ENCODE data around the gene CPNE8. TPM values are rescaled to one million over a fixed set of nuclear protein-coding genes. Genes with fewer than 3 reads are reported as not detected.

The CPNE8 gene
- total RNA-seq, 2 donors from 2014 or later = 8.7 to 18.0 TPM

DNA sequence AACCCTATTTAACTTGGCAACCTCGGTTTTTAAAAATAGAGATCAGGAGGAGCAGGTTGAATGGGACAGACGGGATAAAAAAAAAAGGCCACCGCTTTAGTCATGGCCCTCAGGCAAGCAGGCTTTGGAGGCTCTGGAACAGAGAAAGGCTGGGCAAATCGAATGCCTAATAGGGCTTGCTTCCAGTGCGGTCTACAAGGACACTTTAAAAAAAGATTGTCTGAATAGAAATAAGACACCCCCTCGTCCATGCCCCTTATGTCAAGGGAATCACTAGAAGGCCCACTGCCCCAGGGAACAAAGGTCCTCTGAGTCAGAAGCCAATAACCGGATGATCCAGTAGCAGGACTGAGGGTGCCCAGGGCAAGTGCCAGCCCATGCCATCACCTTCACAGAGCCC is 265.8 kb downstream of the CPNE8 start:
- Mint-ChIP-seq H3K27ac (no peak overlapping the region), H3K4me1 (peaks cover 25% of the 10 kb centered on the region), H3K9me3 (peaks cover 16% of the 10 kb centered on the region), H3K4me3 (no peak overlapping the region), H3K27me3 (ENCODE audit: insufficient read depth) (no peaks in the 10 kb centered on the region), H3K36me3 (ENCODE audit: low read depth) (peaks cover 3% of the 10 kb centered on the region)
- TF ChIP-seq, protein P1, sequence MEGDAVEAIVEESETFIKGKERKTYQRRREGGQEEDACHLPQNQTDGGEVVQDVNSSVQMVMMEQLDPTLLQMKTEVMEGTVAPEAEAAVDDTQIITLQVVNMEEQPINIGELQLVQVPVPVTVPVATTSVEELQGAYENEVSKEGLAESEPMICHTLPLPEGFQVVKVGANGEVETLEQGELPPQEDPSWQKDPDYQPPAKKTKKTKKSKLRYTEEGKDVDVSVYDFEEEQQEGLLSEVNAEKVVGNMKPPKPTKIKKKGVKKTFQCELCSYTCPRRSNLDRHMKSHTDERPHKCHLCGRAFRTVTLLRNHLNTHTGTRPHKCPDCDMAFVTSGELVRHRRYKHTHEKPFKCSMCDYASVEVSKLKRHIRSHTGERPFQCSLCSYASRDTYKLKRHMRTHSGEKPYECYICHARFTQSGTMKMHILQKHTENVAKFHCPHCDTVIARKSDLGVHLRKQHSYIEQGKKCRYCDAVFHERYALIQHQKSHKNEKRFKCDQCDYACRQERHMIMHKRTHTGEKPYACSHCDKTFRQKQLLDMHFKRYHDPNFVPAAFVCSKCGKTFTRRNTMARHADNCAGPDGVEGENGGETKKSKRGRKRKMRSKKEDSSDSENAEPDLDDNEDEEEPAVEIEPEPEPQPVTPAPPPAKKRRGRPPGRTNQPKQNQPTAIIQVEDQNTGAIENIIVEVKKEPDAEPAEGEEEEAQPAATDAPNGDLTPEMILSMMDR (conservative IDR thresholded peaks at IDR 0.05) = no peak
- 94% methylated on average over 7 of the region's 7 CpGs; no CpG with 5 or more reads in 1 of the 2 experiments for WGBS, 2 experiments (ENCODE audit: insufficient coverage in 1 of 2, insufficient read length in 1 of 2)
- Histone ChIP-seq H3K27me3 (ENCODE audit: control insufficient read depth, insufficient read depth, low read length, poor library complexity, severe bottlenecking) (no peaks in the 10 kb centered on the region), H3K4me1 (ENCODE audit: control insufficient read depth, insufficient read depth, low read length) (peaks cover 5% of the 10 kb centered on the region), H3K9ac (ENCODE audit: extremely low read depth, low read length, poor library complexity, severe bottlenecking) (no peak overlapping the region), H3K36me3 (ENCODE audit: control insufficient read depth, insufficient read depth, low read length) (no peaks in the 10 kb centered on the region), H3K9me3 (ENCODE audit: control insufficient read depth, low read length) (no peaks in the 10 kb centered on the region), H3K27ac (ENCODE audit: low read depth, low read length) (no peak overlapping the region), H3K4me3 (ENCODE audit: low read length) (no peak overlapping the region)
- DNase-seq = no peak

DNA sequence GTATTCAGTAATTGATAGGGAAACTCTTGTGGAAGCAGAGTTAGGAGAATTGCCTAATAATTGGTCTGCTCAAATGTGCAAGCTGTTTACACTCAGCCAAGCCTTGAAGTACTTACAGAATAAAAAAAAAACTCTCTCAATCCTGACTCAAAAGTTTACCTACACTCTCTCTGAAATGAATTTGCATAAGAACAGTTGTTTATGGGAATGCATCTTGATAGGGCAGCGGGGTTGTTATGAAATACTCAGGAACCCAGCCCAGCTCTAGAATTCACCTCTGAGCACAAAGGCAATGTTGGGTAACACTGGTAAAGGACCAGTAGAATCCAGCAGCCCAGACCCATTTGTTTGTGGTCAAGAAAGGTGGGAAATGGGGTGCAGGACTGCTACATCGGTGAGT is 267.0 kb downstream of the CPNE8 start:
- H3K9ac ChIP-seq (ENCODE audit: extremely low read depth, low read length, poor library complexity, severe bottlenecking) = no peak overlapping the region
- no peak overlapping the region for H3K4me3 ChIP-seq (ENCODE audit: low read length)
- H3K27me3 Mint-ChIP-seq (ENCODE audit: insufficient read depth) = no peaks in the 10 kb centered on the region
- H3K36me3 Mint-ChIP-seq (ENCODE audit: low read depth) = peaks cover 3% of the 10 kb centered on the region
- no peak overlapping the region for H3K27ac ChIP-seq (ENCODE audit: low read depth, low read length)
- H3K27ac Mint-ChIP-seq = no peak overlapping the region
- TF ChIP-seq, protein P1 (conservative IDR thresholded peaks at IDR 0.05) = no peak
- H3K4me1 ChIP-seq (ENCODE audit: control insufficient read depth, insufficient read depth, low read length) = peaks cover 5% of the 10 kb centered on the region
- H3K9me3 Mint-ChIP-seq = peaks cover 16% of the 10 kb centered on the region
- no peak overlapping the region for H3K4me3 Mint-ChIP-seq
- DNase-seq = no peak
- no peaks in the 10 kb centered on the region for H3K27me3 ChIP-seq (ENCODE audit: control insufficient read depth, insufficient read depth, low read length, poor library complexity, severe bottlenecking)
- no peaks in the 10 kb centered on the region for H3K9me3 ChIP-seq (ENCODE audit: control insufficient read depth, low read length)
- peaks cover 25% of the 10 kb centered on the region for H3K4me1 Mint-ChIP-seq
- 88 to 94% methylated on average over 1 to 2 of the region's 2 CpGs for WGBS, 2 experiments (ENCODE audit: insufficient coverage in 1 of 2, insufficient read length in 1 of 2)
- H3K36me3 ChIP-seq (ENCODE audit: control insufficient read depth, insufficient read depth, low read length) = no peaks in the 10 kb centered on the region

DNA sequence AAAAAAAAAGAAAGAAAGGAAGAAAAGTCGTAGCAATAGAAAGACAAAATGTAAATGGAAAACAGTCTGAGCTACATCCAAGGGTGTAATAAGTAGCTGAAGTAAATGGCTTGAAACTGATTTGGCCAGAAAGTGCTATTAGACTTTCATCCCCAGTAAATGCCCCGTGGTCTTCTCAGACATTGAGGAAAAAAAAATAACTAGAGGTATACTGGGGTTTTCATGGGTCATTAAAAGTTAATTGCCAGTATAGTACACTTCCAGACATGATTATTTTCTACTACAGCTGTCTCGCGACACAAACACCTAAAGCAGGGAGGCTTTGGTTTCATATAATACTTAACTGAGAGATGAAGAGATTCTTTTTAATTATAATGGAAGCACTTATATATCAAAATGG is 271.9 kb downstream of the CPNE8 start:
- peaks cover 19% of the 10 kb centered on the region for H3K4me1 Mint-ChIP-seq
- Histone ChIP-seq H3K36me3 (ENCODE audit: control insufficient read depth, insufficient read depth, low read length) (no peaks in the 10 kb centered on the region), H3K4me1 (ENCODE audit: control insufficient read depth, insufficient read depth, low read length) (peaks cover 5% of the 10 kb centered on the region), H3K27me3 (ENCODE audit: control insufficient read depth, insufficient read depth, low read length, poor library complexity, severe bottlenecking) (no peaks in the 10 kb centered on the region), H3K9ac (ENCODE audit: extremely low read depth, low read length, poor library complexity, severe bottlenecking) (no peak overlapping the region), H3K9me3 (ENCODE audit: control insufficient read depth, low read length) (no peaks in the 10 kb centered on the region), H3K27ac (ENCODE audit: low read depth, low read length) (no peak overlapping the region), H3K4me3 (ENCODE audit: low read length) (no peak overlapping the region)
- H3K27me3 Mint-ChIP-seq (ENCODE audit: insufficient read depth) = no peaks in the 10 kb centered on the region
- peaks cover 3% of the 10 kb centered on the region for H3K36me3 Mint-ChIP-seq (ENCODE audit: low read depth)
- peaks cover 7% of the 10 kb centered on the region for H3K9me3 Mint-ChIP-seq
- no peak overlapping the region for H3K27ac Mint-ChIP-seq
- TF ChIP-seq, protein P1 (conservative IDR thresholded peaks at IDR 0.05) = no peak
- no peak for DNase-seq
- no peak overlapping the region for H3K4me3 Mint-ChIP-seq
- WGBS, 2 experiments (ENCODE audit: insufficient coverage in 1 of 2, insufficient read length in 1 of 2) = 50 to 71% methylated on average over 1 to 2 of the region's 4 CpGs
